Thymus (tissue), 11 donors: ENCODE data around the gene RPUSD4. TPM values are rescaled to one million over a fixed set of nuclear protein-coding genes. Genes with fewer than 3 reads are reported as not detected.

ENCODE experiments used
- DNase-seq, 9 donors: peaks; one replicate each; pipeline ENCODE4 v3.0.0-alpha.2; 2013; ENCODE audit warnings: low spot score in 9 of 9, low read depth in 6 of 9, missing footprints in 1 of 9
- H3K27ac ChIP-seq, 2 donors: one replicate each; pipeline ENCODE4 v1.5.1; 2013; ENCODE audit warnings: control low read depth in 1 of 2, low read depth in 1 of 2, low read length in 1 of 2, mild to moderate bottlenecking in 1 of 2, moderate library complexity in 1 of 2
- H3K27me3 ChIP-seq, 2 donors: one replicate each; pipeline ENCODE4 v1.5.1; 2013; ENCODE audit warnings: low read length in 1 of 2; ENCODE audit not compliant: control insufficient read depth in 2 of 2, insufficient read depth in 1 of 2
- H3K36me3 ChIP-seq, 2 donors: one replicate each; pipeline ENCODE4 v1.5.1; 2013; ENCODE audit warnings: low read length in 1 of 2, mild to moderate bottlenecking in 1 of 2, moderate library complexity in 1 of 2; ENCODE audit not compliant: control insufficient read depth in 2 of 2, insufficient read depth in 2 of 2
- H3K4me1 ChIP-seq, 2 donors: one replicate each; pipeline ENCODE4 v1.5.1; 2013; ENCODE audit warnings: low read length in 2 of 2; ENCODE audit not compliant: control insufficient read depth in 2 of 2, insufficient read depth in 2 of 2
- H3K4me3 ChIP-seq, 2 donors: one replicate each; pipeline ENCODE4 v1.5.1; 2013; ENCODE audit warnings: low read length in 2 of 2, control low read depth in 1 of 2, mild to moderate bottlenecking in 1 of 2
- H3K9me3 ChIP-seq, 2 donors: one replicate each; pipeline ENCODE4 v1.5.1; 2013; ENCODE audit warnings: low read length in 1 of 2, mild to moderate bottlenecking in 1 of 2; ENCODE audit not compliant: control insufficient read depth in 2 of 2, insufficient read depth in 1 of 2
- WGBS: extraction: QIAGEN DNeasy Blood & Tissue Kit; methylation state at CpG from one replicate; pipeline ENCODE4 v1.1.7; 2013; 5-methylcytosine and 5-hydroxymethylcytosine counted together
- polyA plus RNA-seq: library from polyadenylated mRNA; stranded (reverse); fragments of 200-250 nt; gene quantifications from one replicate; pipeline ENCODE4 v1.2.3, GENCODE V29; 2013
- total RNA-seq: library from RNA; stranded (reverse); fragments of 120-200 nt; gene quantifications from one replicate; pipeline ENCODE4 v1.2.4, GENCODE V29; 2013
- donor health status: healthy.

The RPUSD4 gene
- total and polyA plus RNA-seq, 2 donors, result 16.0 to 20.5 TPM

DNA sequence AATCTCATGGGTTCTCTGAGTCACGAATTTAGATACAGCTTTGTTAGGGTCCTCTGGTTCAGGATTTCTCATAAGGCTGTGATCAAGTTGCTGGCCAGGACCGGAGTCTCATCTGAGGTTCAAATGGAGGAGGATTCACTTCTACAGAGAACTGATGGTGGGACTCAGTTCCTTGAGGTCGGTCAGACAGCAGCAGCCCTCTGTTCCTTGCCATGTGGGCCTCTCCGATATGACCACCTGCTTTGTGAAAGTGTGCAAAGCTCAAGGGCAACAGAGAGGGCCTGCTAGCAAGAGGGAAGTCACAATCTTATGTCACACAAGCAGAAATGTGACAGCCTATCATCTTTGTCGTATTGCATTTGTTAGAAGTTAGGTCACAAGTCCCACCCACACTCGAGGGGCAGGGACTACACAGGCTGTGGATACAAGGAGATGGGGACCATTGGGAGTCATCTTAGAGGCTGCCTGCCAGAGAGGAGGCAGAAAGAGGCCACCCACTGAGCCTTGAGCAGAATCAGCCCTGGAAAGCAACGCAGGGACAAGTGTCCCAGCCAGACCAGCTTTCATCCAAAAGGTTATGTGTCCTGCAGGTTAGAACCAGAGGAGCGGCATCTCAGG is 34.5 kb downstream of the RPUSD4 start:
- Histone ChIP-seq H3K4me3 (no peak overlapping the region), H3K27ac (no peak overlapping the region), H3K4me1 (peaks cover 0 to 17% of the 10 kb centered on the region in 2 donors), H3K36me3 (no peaks in the 10 kb centered on the region), H3K27me3 (no peaks in the 10 kb centered on the region), H3K9me3 (no peaks in the 10 kb centered on the region)
- 96% methylated on average over 8 of the region's 8 CpGs for WGBS
- no peak for DNase-seq

DNA sequence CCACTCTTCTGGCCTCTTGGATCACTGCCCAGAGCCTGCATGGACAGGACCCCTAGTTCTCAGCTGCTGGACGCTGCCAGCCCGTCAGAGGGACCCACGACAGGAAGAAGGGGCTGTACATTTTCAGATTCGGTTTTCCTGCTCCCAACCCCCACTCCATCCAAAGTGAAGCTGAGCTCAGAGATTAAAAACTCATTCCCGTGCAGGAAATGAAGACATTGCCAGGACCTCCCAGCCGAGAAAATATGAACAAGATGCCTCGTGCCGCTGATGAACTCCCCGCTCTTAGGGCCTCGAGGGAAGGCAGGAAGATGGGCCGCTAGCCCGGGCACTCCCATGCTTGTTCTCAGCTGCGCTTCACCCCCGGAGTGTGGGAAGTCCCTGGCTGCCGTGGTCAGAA is 36.1 kb downstream of the RPUSD4 start:
- no peak overlapping the region for H3K4me3 ChIP-seq
- no peaks in the 10 kb centered on the region for H3K9me3 ChIP-seq
- no peaks in the 10 kb centered on the region for H3K36me3 ChIP-seq
- H3K27ac ChIP-seq, result peak overlapping the region in 1 of 2 donors; percentile 2
- H3K4me1 ChIP-seq, result peaks cover 0 to 14% of the 10 kb centered on the region in 2 donors
- WGBS, result 68% methylated on average over 15 of the region's 15 CpGs
- no peaks in the 10 kb centered on the region for H3K27me3 ChIP-seq
- no peak for DNase-seq

DNA sequence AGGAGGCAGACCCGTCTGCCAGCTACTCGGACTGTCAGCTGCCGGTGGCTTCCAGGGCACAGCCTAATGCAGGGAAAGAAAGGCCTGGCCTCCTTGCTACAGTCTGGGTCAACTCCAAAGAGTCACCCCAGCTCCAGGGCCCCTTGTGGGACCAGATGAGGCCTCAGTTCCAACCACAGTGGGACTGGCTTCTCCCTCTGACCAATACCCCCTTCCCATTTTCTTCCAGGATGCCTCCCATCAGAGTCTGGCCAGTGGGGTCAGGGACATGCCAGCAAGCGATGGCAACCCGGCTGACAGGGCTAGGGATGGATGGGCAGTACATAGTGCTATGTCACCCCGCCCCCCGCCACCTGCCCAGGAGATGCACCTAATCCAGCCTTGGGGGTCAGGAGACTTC is 36.6 kb downstream of the RPUSD4 start:
- no peak overlapping the region for H3K4me3 ChIP-seq
- H3K27me3 ChIP-seq, result no peaks in the 10 kb centered on the region
- 96% methylated on average over 7 of the region's 7 CpGs for WGBS

DNA sequence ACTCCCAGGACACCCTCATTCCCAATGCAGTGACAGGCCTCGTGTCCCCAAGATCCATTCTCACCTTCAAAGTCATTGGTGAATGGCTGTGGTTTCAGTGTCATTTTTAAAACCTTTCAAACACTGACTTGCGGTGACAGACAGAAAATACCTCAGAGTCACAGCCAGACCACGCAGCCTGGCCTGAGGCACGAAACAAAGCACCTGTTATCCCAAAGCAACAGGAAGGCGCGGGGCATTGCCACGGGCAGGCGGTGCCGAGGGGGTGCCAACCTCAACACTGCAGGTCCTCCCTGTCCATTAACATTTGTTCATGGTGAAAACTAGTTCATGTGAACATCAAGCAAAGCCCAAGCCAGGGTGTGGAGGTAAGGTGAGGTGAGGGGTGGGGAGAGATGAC is 38.2 kb downstream of the RPUSD4 start:
- peaks cover 0 to 14% of the 10 kb centered on the region in 2 donors for H3K4me1 ChIP-seq
- H3K9me3 ChIP-seq, result no peaks in the 10 kb centered on the region
- DNase-seq, result no peak
- no peak overlapping the region for H3K27ac ChIP-seq
- H3K27me3 ChIP-seq, result no peaks in the 10 kb centered on the region
- H3K36me3 ChIP-seq, result no peaks in the 10 kb centered on the region
- no peak overlapping the region for H3K4me3 ChIP-seq
- 47% methylated on average over 9 of the region's 9 CpGs for WGBS

More for the DNA sequence above, 36.6 kb downstream of the RPUSD4 start:
- Histone ChIP-seq H3K27ac (no peak overlapping the region), H3K9me3 (no peaks in the 10 kb centered on the region), H3K36me3 (no peaks in the 10 kb centered on the region), H3K4me1 (peaks cover 0 to 14% of the 10 kb centered on the region in 2 donors)
- DNase-seq, result no peak

DNA sequence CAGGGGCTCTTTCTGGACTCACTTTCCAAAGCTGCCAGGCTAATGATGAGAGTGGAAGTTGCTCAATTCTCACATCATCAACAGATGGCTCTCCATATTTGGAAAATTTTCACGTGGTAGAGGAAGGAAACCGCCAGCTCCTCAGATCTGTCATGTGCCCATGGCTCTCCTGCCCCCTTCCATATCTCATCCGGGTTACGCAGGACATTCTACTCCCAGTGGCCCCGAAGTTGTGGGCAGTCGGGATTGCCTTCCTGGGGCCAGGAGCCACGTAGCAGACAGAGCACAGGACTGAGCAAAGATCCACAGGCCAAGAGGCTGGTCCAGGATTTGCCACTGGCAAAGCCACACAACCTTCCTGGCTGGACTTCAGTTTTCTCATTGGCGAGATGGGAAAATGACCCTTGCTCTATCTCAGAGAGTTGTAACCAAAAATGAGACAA is 38.8 kb downstream of the RPUSD4 start:
- Histone ChIP-seq H3K9me3 (no peaks in the 10 kb centered on the region), H3K27me3 (no peaks in the 10 kb centered on the region), H3K4me3 (no peak overlapping the region), H3K36me3 (no peaks in the 10 kb centered on the region), H3K27ac (no peak overlapping the region), H3K4me1 (peaks cover 0 to 14% of the 10 kb centered on the region in 2 donors)
- WGBS, result 76% methylated on average over 8 of the region's 8 CpGs
- no peak for DNase-seq

DNA sequence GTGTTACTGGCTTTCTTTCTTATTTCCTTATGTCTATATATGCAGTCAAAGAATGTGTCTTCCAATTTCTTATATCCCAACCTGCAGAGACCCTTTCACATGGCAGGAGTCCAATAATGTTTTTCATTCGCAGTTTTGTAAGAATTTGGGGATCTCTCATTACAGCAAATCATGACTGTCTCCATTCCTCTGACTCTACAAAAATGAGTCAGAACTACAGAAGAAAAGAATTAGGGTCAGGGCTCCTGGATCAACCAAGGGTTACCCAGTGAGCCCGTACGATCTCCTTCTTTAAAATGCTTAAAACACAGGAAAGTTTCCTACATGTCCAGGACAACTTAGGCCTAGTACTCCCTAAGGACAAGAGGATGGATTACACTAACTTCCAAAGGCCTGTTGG is 42.2 kb downstream of the RPUSD4 start:
- Histone ChIP-seq H3K27ac (no peak overlapping the region), H3K36me3 (no peaks in the 10 kb centered on the region), H3K4me1 (peaks cover 0 to 4% of the 10 kb centered on the region in 2 donors), H3K4me3 (no peak overlapping the region), H3K27me3 (no peaks in the 10 kb centered on the region), H3K9me3 (no peaks in the 10 kb centered on the region)
- 93% methylated on average over 3 of the region's 3 CpGs for WGBS
- DNase-seq, result no peak

DNA sequence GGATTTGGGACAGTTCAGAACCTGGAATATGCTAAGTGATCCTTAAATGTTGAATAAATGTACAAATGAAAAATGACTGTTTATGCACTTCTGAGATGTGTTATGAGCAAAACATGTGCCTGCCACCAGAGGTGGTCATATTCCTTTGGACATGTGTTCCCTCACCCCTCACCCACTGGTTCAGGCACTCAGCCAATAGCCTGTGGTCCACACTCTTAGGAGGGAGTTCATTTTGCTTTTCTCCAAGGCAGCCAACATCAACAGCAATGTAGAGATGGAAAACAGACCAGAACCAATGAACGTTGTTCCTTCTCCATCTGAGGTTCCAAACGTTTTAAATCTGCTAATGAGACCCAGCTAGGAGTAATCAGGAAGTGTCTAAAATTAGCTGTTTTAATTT is 44.0 kb downstream of the RPUSD4 start:
- no peak overlapping the region for H3K27ac ChIP-seq
- peaks cover 0 to 2% of the 10 kb centered on the region in 2 donors for H3K9me3 ChIP-seq
- 55% methylated on average over 2 of the region's 2 CpGs for WGBS
- no peak for DNase-seq
- H3K4me3 ChIP-seq, result no peak overlapping the region
- no peaks in the 10 kb centered on the region for H3K27me3 ChIP-seq
- peaks cover 0 to 12% of the 10 kb centered on the region in 2 donors for H3K4me1 ChIP-seq
- no peaks in the 10 kb centered on the region for H3K36me3 ChIP-seq

DNA sequence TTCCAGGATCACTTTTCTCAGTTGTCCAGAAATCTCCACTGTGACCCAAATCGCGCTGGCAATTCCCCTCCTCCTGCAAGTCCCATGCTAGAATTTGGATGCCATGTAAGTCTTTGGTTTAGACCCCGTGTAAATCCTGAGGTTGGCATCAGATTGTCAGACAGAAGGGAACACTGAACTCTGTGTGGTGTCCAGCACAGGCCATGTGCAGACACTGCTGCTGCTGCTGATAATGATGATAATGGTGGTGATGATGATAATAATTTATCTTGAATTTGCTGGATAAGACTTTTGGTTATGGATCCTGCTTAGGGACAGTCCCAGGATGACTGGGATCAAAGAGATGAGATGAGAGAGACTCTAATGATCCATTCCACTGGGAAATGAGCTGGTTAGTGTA is 45.0 kb downstream of the RPUSD4 start:
- H3K27ac ChIP-seq, result no peak overlapping the region
- no peaks in the 10 kb centered on the region for H3K36me3 ChIP-seq
- WGBS, result 96% methylated on average over 3 of the region's 3 CpGs
- no peaks in the 10 kb centered on the region for H3K27me3 ChIP-seq
- H3K4me1 ChIP-seq, result peaks cover 0 to 12% of the 10 kb centered on the region in 2 donors
- peaks cover 0 to 2% of the 10 kb centered on the region in 2 donors for H3K9me3 ChIP-seq
- H3K4me3 ChIP-seq, result no peak overlapping the region
- DNase-seq, result no peak

DNA sequence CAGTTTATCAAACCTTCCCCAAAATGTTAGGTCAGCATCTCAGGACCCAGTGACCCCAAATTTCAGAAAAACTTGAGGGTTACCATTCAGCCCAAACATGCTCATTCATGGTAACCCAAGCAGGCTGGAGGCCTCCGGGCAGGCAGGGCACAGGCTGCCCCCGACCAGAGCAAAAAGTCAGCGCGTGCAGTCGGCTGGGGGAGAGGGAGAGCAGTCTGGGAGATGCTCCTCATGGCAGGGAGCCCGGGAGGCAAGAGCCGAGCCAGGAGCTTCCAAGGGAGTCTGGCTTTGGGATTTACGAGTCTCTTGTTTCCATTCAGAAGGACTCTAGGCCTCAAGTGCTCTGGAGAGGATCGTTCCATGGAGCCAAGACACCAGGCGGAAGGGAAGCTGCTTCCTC is 45.7 kb downstream of the RPUSD4 start:
- no peaks in the 10 kb centered on the region for H3K36me3 ChIP-seq
- peaks cover 0 to 12% of the 10 kb centered on the region in 2 donors for H3K4me1 ChIP-seq
- H3K27ac ChIP-seq, result no peak overlapping the region
- H3K4me3 ChIP-seq, result no peak overlapping the region
- no peaks in the 10 kb centered on the region for H3K27me3 ChIP-seq
- no peak for DNase-seq
- WGBS, result 93% methylated on average over 10 of the region's 10 CpGs
- peaks cover 0 to 2% of the 10 kb centered on the region in 2 donors for H3K9me3 ChIP-seq
